Measurements from ENCODE around the gene RABL6. TPM values are rescaled to one million over a fixed set of nuclear protein-coding genes. Genes with fewer than 3 reads are reported as not detected.
A peak's percentile ranks its signal among the peaks of the same experiment; 100 is the strongest.

Gene RABL6
- total RNA-seq, 1 donor from 2014 or later = 109 TPM

DNA sequence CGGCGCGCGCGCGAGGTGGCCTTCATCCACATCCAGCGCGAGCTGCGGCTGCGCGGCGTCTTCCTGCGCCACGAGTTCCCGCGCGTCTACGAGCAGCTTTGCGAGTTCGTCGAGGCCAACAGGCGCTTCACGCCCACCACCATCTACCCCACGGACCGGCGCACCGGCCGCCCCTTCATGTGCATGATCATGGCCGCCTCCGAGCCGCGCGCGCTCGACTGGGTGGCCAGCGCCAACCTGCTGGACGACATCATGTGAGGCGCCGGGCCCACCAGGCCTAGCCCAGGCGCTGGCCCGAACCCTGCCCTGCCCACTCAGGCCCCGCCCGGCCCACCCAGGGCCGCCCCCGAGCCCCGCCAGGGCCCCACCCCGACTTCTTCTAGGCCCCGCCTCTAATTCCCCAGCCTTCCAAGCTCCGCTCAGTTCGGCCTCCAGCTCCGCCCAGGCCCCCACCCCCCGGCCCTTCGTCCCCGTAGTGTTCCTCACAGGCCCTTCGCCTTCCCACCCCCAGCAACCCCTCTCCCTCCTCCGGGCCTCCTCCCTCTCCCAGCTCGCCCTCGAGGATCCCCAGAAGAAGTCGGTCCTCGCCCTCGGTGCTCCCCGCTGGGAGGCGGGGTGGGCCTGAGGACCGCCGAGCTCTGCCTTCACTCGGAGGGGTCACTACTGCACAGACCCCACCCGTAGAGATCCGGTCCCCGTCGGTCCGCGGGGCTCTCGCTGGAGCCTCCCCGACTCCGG, 39.5 kb downstream of the RABL6 start:
- H3K4me1 Mint-ChIP-seq (ENCODE audit: low read depth) = no peaks in the 10 kb centered on the region
- peaks cover 6% of the 10 kb centered on the region for H3K36me3 Mint-ChIP-seq (ENCODE audit: low read depth)
- H3K27ac Mint-ChIP-seq = peak overlapping the region; percentile 90
- H3K27me3 Mint-ChIP-seq (ENCODE audit: insufficient read depth) = peaks cover 6% of the 10 kb centered on the region
- no peaks in the 10 kb centered on the region for H3K9me3 Mint-ChIP-seq
- intact Hi-C loops (cut with micrococcal nuclease) = loop anchor here (1.0 to 5.0 kb wide), 3 partner anchors 56 to 200 kb away; partner anchors contain the start of genes NPDC1 and TMEM141
- no peak for DNase-seq (ENCODE audit: low spot score)
- peak overlapping the region; percentile 94 for H3K4me3 Mint-ChIP-seq

DNA sequence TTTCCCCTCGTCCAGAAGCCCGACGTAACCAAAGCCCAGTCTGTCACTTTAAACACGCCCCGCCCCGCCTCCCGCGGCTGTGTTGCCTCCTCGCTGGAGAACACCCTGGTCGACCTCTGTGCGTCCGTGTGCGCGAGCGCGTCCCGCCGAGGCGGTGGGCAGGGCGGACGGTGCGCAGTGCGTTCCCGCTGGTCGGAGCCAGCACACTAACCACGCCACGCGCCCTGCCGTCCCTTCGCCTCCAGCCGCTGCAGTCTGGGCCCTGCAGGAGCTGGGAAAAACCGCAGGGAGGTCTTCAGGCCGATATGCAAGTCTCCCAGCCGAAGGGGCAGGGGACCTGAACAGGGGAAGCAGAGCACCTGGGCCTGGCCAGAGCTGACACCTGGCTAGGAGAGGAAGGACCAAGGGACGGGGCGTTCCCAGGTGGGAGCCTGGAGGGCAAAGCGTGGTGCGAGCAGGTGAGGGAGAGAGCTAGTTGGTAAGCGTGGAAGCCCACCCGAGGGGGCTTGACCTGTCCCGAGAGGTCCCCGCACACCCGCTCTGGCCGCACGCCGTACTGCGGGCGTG, 40.2 kb downstream of the RABL6 start:
- H3K27me3 Mint-ChIP-seq (ENCODE audit: insufficient read depth) = peaks cover 6% of the 10 kb centered on the region
- DNase-seq (ENCODE audit: low spot score) = peak; percentile 81
- H3K36me3 Mint-ChIP-seq (ENCODE audit: low read depth) = peaks cover 7% of the 10 kb centered on the region
- H3K4me1 Mint-ChIP-seq (ENCODE audit: low read depth) = no peaks in the 10 kb centered on the region
- H3K27ac Mint-ChIP-seq = peak overlapping the region; percentile 90
- no peaks in the 10 kb centered on the region for H3K9me3 Mint-ChIP-seq
- peak overlapping the region; percentile 94 for H3K4me3 Mint-ChIP-seq
- intact Hi-C loops (cut with micrococcal nuclease) = loop anchor here (1.0 to 5.0 kb wide), 5 partner anchors 57 to 375 kb away; partner anchors contain the start of genes NPDC1, RNF208, SEC16A and TMEM141

DNA sequence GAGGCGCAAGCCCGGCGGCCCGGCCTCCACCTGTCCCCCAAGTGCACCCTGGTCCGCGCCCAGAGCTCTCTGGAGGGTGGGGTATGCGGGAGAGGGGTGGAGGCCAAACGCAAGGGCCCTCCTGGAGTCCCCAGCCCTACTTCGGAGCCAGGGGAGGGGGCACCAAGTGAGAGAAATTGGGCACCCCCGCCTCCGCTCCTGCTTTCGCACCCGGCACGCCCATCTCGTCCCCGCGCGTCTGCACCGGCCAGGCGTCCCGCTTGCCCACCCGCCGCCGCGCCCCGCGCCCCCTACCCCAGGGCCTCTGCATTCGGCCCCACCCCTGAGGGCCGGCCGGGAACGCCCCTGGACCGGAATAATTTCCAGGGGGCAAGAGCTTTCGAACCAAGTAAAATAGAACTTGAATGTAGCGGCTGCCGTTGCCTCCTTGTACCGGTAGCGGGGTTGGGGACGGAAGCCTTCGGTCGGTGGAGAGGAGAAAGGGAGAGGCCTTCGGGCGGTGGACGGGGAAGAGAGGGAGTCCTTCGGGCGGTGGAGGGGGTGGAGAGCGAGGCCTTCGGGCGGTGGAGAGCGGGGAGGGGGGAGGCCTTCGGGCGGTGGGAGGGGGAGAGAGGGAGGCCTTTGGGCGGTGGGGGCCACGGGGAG, 40.8 kb downstream of the RABL6 start:
- H3K4me3 Mint-ChIP-seq = peak overlapping the region; percentile 94
- DNase-seq (ENCODE audit: low spot score) = peak; percentile 29
- H3K27ac Mint-ChIP-seq = peak overlapping the region; percentile 88
- no peaks in the 10 kb centered on the region for H3K4me1 Mint-ChIP-seq (ENCODE audit: low read depth)
- H3K36me3 Mint-ChIP-seq (ENCODE audit: low read depth) = peaks cover 7% of the 10 kb centered on the region
- intact Hi-C loops (cut with micrococcal nuclease) = loop anchor here (1.0 to 5.0 kb wide), 10 partner anchors 18 to 374 kb away; partner anchors contain the start of genes EDF1, NPDC1, RABL6 and RNF208
- H3K9me3 Mint-ChIP-seq = no peaks in the 10 kb centered on the region
- peaks cover 6% of the 10 kb centered on the region for H3K27me3 Mint-ChIP-seq (ENCODE audit: insufficient read depth)

DNA sequence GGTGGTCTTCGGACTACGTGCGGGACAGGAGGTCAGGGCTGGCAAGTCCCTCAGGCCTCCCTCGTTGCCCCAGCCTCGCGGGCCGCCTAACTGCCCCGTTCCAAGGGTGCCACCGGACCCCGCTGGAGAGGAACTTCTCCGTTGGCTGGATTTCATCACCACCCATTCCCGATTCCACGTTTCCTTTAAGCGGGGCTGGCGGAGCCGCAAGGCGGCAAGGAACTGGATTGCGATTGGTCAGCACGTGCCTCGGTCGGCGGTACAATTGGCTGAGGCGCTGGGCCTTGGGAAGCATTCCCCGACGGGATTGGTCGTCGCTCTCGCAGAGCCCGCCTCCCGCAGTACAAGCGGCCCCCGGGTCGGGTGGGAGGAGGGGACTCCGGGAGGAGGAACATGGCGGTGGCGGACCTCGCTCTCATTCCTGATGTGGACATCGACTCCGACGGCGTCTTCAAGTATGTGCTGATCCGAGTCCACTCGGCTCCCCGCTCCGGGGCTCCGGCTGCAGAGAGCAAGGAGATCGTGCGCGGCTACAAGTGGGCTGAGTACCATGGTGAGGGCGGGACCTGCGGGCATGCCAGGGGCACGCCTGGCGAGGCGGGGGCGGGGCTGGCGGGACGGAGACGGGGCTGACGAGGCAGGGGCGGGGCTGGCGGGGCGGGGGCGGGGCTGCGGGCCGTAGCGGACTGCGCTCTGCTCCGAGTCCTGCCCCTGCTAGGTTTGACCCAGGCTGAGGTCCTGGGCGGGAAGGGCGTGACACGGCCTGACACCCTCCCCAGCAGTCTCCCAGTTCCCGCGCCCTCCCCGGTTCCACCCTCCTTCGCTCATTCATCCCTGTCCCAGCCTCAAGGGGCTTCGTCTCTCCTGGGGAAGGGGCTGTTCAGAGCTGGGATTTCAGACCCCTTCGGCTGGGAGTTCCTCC, 41.6 kb downstream of the RABL6 start, which contains the start of gene PHPT1:
TSS of gene PHPT1 (plus strand) at position 372 of the 922 bp plus-strand sequence. CDS start at position 394, 22 bp downstream.
- H3K27me3 Mint-ChIP-seq (ENCODE audit: insufficient read depth) = peaks cover 6% of the 10 kb centered on the region
- no peaks in the 10 kb centered on the region for H3K9me3 Mint-ChIP-seq
- peak; percentile 97 for DNase-seq (ENCODE audit: low spot score)
- H3K4me1 Mint-ChIP-seq (ENCODE audit: low read depth) = no peaks in the 10 kb centered on the region
- H3K4me3 Mint-ChIP-seq = peak within 1 kb of the TSS; percentile 94
- H3K36me3 Mint-ChIP-seq (ENCODE audit: low read depth) = peaks cover 7% of the 10 kb centered on the region
- peak within 1 kb of the TSS; percentile 89 for H3K27ac Mint-ChIP-seq
- intact Hi-C loops (cut with micrococcal nuclease) = loop anchor here (1.0 to 5.0 kb wide), 10 partner anchors 17 to 374 kb away; partner anchors contain the start of genes EDF1, NPDC1, RABL6 and RNF208

DNA sequence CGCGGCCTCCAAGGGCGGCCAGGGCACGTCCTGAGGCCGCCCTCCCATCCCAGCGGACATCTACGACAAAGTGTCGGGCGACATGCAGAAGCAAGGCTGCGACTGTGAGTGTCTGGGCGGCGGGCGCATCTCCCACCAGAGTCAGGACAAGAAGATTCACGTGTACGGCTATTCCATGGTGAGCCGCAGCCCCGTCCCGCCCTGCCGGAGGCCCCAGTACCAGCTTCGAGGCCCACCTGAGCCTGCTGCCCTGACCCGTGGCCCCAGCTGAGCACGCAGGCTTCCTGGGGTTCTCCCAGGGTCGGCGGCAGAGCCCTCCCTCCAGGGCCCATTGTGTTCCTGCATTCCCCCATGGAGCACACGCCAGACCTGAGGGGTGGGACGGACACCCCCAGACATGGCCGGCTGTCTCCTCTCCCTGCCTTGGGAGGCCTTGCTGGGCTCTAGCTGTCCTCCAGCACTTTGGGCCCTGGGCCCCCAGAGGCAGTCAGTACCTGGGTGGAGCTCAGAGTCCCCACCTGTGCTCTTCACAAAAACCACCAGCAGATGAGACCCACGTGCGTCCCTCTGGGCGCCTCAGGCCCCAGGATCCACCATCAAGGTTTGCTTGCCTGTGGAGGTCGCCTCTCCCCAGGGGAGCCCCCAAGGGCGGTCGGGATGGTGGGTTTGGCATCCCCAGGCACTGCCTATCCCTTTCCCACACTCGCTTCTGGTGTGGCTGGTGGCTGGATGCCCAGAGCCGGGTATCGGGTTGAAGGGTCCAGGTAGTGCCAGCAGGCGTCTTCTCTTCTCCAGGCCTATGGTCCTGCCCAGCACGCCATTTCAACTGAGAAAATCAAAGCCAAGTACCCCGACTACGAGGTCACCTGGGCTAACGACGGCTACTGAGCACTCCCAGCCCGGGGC, 42.5 kb downstream of the RABL6 start:
- H3K4me3 Mint-ChIP-seq = peak overlapping the region; percentile 94
- H3K27ac Mint-ChIP-seq = peak overlapping the region; percentile 86
- H3K9me3 Mint-ChIP-seq = no peaks in the 10 kb centered on the region
- DNase-seq (ENCODE audit: low spot score) = no peak
- intact Hi-C loops (cut with micrococcal nuclease) = loop anchor here (1.0 to 5.0 kb wide), 10 partner anchors 16 to 373 kb away; partner anchors contain the start of genes EDF1, NPDC1, RABL6 and RNF208
- H3K4me1 Mint-ChIP-seq (ENCODE audit: low read depth) = no peaks in the 10 kb centered on the region
- peaks cover 7% of the 10 kb centered on the region for H3K36me3 Mint-ChIP-seq (ENCODE audit: low read depth)
- H3K27me3 Mint-ChIP-seq (ENCODE audit: insufficient read depth) = peaks cover 6% of the 10 kb centered on the region

DNA sequence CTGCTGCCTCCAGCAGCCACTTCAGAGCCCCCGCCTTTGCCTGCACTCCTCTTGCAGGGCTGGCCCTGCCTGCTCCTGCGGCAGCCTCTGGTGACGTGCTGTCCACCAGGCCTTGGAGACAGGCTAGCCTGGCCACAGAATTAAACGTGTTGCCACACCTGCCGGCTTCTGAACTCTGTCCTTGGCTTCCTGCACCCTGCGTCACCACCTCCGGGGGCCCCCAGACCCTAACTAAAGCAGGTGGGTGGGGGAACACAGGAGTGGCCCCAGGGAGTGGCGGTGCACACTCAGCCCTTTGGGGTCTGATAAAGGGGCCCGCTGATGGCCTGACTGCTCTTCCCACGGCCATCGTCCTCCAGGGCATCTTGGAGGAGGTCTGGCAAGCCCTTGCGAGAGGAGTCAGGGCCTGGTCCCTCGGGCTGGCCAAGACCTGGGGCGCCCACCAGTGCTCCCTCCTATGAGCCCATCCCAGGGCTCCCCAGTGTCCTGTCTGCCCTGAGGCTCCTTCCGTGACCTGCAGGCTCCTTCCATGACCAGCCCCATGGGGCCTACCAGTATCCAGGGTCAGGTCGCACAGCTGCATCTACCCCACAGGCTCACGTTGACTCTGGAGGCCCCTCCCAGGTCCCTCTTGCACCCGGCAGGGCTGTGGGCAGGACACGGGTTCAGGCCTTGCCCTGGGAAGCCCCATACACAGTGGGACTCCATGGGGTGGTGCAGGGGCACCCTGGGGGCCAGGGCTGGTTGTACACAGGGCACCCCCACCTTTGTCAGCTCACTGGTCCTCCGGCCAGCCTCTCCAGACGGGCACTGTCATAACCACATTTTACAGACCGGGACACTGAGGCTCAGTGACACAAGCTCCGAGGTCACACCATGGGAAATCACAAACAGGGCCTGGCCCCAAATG, 43.4 kb downstream of the RABL6 start:
- intact Hi-C loops (cut with micrococcal nuclease) = no loop called here
- no peak for DNase-seq (ENCODE audit: low spot score)
- no peak overlapping the region for H3K27ac Mint-ChIP-seq
- peak overlapping the region; percentile 65 for H3K4me3 Mint-ChIP-seq
- H3K4me1 Mint-ChIP-seq (ENCODE audit: low read depth) = no peaks in the 10 kb centered on the region
- H3K27me3 Mint-ChIP-seq (ENCODE audit: insufficient read depth) = peaks cover 6% of the 10 kb centered on the region
- H3K9me3 Mint-ChIP-seq = no peaks in the 10 kb centered on the region
- H3K36me3 Mint-ChIP-seq (ENCODE audit: low read depth) = peaks cover 7% of the 10 kb centered on the region

DNA sequence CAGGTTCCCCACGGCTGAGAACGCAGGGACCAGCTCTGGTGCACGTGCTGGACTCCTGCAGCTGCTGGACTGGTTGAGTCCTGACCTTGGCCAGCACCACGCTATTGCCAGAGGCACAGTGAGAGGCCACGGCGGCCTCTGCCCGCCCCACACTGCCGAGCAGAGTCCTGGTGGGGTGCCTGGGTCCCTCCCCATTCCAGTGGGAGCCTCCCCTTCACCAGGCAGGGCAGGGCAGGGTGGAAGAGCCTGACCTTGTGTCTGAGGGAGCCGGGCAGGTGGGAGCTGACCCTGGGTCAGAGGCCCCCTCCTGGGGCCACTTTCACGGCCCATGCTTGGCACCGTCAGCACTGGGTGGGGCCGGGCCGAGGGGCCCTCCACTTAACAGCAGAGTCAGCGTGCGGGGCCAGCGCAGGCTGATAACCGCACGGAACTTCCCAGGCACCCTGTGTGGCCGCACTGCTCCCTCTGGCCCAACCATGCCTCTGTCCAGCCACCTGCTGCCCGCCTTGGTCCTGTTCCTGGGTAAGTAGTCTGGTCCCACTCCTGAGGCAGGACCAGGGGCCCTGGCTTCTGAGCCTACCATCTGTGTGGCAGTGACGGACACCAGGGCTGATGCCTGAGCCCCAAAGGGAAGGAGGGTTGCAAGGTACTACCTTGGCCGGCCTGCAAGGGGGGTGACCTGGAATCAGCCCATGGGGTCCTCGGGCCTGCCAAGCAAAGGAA, 44.4 kb downstream of the RABL6 start, which contains the start of gene MAMDC4:
TSS of gene MAMDC4 (plus strand) at position 406 of the 723 bp plus-strand sequence. CDS start at position 477, 71 bp downstream.
- peak within 1 kb of the TSS; percentile 65 for H3K4me3 Mint-ChIP-seq
- DNase-seq (ENCODE audit: low spot score) = no peak
- no peaks in the 10 kb centered on the region for H3K4me1 Mint-ChIP-seq (ENCODE audit: low read depth)
- peaks cover 6% of the 10 kb centered on the region for H3K27me3 Mint-ChIP-seq (ENCODE audit: insufficient read depth)
- intact Hi-C loops (cut with micrococcal nuclease) = no loop called here
- no peak within 1 kb of the TSS for H3K27ac Mint-ChIP-seq
- peaks cover 5% of the 10 kb centered on the region for H3K36me3 Mint-ChIP-seq (ENCODE audit: low read depth)
- no peaks in the 10 kb centered on the region for H3K9me3 Mint-ChIP-seq

DNA sequence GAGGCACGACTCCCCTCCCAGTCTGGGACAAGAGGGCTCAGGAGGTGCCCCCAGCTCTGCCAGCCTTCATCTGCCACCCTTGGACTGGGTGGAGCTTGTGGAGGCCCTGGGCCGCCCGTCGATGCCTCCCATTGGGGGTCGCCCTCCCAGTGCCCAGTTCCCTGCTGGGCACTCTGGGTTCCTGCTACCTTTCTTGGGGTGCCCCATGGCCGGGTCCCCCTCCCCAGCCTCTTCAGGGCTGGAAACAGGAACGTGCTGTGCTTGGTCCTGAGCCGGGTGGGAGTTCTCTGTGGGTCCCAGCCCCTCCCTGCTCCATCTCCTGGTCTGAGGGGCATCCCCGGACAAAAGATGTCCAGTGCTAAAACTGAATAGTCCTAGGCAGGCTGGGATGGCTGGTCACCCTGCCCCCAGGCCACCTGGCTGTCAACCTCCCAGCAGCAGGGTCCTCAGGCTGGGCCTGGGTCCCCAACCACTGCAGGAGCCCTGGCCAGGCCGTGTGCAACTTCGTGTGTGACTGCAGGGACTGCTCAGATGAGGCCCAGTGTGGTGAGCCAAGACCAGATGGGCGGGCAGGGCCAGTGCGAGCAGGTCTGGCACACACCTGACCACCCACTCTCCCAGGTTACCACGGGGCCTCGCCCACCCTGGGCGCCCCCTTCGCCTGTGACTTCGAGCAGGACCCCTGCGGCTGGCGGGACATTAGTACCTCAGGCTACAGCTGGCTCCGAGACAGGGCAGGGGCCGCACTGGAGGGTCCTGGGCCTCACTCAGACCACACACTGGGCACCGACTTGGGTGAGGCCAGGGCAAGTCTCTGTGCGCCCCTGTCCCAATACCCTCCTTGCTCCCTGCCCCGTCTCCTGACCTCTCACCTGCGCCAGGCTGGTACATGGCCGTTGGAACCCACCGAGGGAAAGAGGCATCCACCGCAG, 45.2 kb downstream of the RABL6 start:
- no peaks in the 10 kb centered on the region for H3K9me3 Mint-ChIP-seq
- no peak overlapping the region for H3K4me3 Mint-ChIP-seq
- peaks cover 4% of the 10 kb centered on the region for H3K36me3 Mint-ChIP-seq (ENCODE audit: low read depth)
- no peaks in the 10 kb centered on the region for H3K27me3 Mint-ChIP-seq (ENCODE audit: insufficient read depth)
- DNase-seq (ENCODE audit: low spot score) = no peak
- no peak overlapping the region for H3K27ac Mint-ChIP-seq
- no peaks in the 10 kb centered on the region for H3K4me1 Mint-ChIP-seq (ENCODE audit: low read depth)
- intact Hi-C loops (cut with micrococcal nuclease) = no loop called here

DNA sequence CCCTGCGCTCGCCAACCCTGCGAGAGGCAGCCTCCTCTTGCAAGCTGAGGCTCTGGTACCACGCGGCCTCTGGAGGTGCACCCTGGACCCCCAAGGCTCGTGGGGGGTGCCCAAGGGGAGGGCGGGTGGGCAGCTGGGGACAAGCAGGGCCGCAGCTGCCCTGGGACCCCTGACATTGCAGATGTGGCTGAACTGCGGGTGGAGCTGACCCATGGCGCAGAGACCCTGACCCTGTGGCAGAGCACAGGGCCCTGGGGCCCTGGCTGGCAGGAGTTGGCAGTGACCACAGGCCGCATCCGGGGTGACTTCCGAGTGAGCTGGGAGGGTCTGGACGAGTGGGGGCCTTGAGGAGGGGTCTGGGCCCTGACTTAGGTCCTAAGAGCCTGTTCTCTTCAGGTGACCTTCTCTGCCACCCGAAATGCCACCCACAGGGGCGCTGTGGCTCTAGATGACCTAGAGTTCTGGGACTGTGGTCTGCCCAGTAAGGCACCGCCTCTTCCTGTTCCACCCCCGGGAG, 45.9 kb downstream of the RABL6 start:
- Mint-ChIP-seq H3K9me3 (no peaks in the 10 kb centered on the region), H3K4me3 (no peak overlapping the region), H3K36me3 (ENCODE audit: low read depth) (peaks cover 4% of the 10 kb centered on the region), H3K27me3 (ENCODE audit: insufficient read depth) (no peaks in the 10 kb centered on the region), H3K4me1 (ENCODE audit: low read depth) (no peaks in the 10 kb centered on the region), H3K27ac (no peak overlapping the region)
- DNase-seq (ENCODE audit: low spot score) = no peak
- intact Hi-C loops (cut with micrococcal nuclease) = no loop called here
